HEK293 (cell line): ENCODE results near the gene PLXNA2.

ENCODE experiments used
- CTCF ChIP-seq: fragments of 450-650 bp; formaldehyde crosslinking; IDR thresholded peaks from 2 replicates; pipeline ENCODE4 v1.5.1; 2016; ENCODE audit warnings: missing biosample characterization, missing genetic modification characterization
- KLF1 ChIP-seq: fragments of 450-650 bp; formaldehyde crosslinking; IDR thresholded peaks from 2 replicates; pipeline ENCODE4 v1.5.1; 2016; ENCODE audit warnings: missing biosample characterization, missing genetic modification characterization
- TRIM28 ChIP-seq: IDR thresholded peaks from 2 replicates; pipeline ENCODE4 v1.6.1; 2011; ENCODE audit warnings: low read length, control low read depth, borderline replicate concordance
- ZBTB10 ChIP-seq: fragments of 450-650 bp; formaldehyde crosslinking; IDR thresholded peaks from 2 replicates; pipeline ENCODE4 v1.5.1; 2016; ENCODE audit warnings: missing biosample characterization, missing genetic modification characterization
- ZNF140 ChIP-seq: fragments of 450-650 bp; formaldehyde crosslinking; IDR thresholded peaks from 2 replicates; pipeline ENCODE4 v1.5.1; 2016; ENCODE audit warnings: missing biosample characterization, missing genetic modification characterization
- ZNF239 ChIP-seq: fragments of 450-650 bp; formaldehyde crosslinking; IDR thresholded peaks from 2 replicates; pipeline ENCODE4 v1.5.1; 2016; ENCODE audit warnings: missing biosample characterization, missing genetic modification characterization
- ZNF302 ChIP-seq: fragments of 450-650 bp; formaldehyde crosslinking; IDR thresholded peaks from 2 replicates; pipeline ENCODE4 v1.5.1; 2016; ENCODE audit warnings: missing biosample characterization, missing genetic modification characterization, low read depth
- ZNF394 ChIP-seq: fragments of 450-650 bp; formaldehyde crosslinking; IDR thresholded peaks from 2 replicates; pipeline ENCODE4 v1.5.1; 2016; ENCODE audit warnings: missing biosample characterization, missing genetic modification characterization, mild to moderate bottlenecking, moderate library complexity, borderline replicate concordance
- ZNF623 ChIP-seq: fragments of 450-650 bp; formaldehyde crosslinking; IDR thresholded peaks from 2 replicates; pipeline ENCODE4 v1.5.1; 2016; ENCODE audit warnings: missing biosample characterization, missing genetic modification characterization
- TF ChIP-seq, protein P1 (sequence below): fragments of 450-650 bp; formaldehyde crosslinking; IDR thresholded peaks from 2 replicates; pipeline ENCODE4 v1.5.1; 2016; ENCODE audit warnings: missing biosample characterization, missing genetic modification characterization

DNA sequence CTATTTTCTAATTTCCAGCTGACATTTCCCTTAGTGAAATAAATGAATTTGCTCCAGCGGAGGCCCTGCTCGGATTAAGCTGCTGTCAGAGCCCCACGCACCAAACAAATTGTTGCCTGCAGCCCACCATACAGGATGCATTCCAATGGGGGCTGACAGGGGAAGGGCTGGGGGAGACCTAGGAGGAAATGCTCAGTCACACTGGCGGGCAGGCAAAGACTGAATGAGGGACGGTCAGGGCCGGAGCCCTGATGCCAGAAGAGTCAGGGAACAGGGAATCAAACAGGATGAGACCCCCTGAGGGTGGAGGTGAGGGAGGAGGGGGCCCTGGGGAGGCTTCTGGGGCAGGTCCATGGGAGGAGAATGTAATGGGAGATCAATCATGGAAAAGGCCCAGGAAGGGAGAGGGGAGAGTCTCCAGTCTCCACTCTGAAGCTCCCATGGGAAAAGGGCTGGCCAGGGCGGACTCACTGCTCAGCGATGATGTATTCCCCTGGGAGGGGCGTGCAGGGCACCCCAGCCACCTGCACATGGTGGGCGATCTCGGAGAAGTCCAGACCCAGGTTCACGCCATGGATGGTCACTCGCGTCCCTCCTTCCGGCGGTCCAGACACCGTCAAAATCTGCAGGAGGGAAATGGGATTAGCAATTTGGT, 183.8 kb downstream of the PLXNA2 start:
- TF ChIP-seq KLF1 (tag by site-specific recombination) (no peak), TRIM28 (no peak), CTCF (tag by site-specific recombination) (no peak), ZNF394 (tag by site-specific recombination) (no peak), ZNF239 (tag by site-specific recombination) (no peak), ZBTB10 (tag by site-specific recombination) (no peak), ZNF302 (tag by site-specific recombination) (no peak), ZNF140 (tag by site-specific recombination) (no peak), ZNF623 (tag by site-specific recombination) (no peak)
- TF ChIP-seq, protein P1, sequence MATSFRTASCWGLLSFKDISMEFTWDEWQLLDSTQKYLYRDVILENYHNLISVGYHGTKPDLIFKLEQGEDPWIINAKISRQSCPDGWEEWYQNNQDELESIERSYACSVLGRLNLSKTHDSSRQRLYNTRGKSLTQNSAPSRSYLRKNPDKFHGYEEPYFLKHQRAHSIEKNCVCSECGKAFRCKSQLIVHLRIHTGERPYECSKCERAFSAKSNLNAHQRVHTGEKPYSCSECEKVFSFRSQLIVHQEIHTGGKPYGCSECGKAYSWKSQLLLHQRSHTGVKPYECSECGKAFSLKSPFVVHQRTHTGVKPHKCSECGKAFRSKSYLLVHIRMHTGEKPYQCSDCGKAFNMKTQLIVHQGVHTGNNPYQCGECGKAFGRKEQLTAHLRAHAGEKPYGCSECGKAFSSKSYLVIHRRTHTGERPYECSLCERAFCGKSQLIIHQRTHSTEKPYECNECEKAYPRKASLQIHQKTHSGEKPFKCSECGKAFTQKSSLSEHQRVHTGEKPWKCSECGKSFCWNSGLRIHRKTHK = no peak
